ENCODE measurements around the gene MINDY1. TPM values are rescaled to one million over a fixed set of nuclear protein-coding genes. Genes with fewer than 3 reads are reported as not detected.

Gene MINDY1
- total RNA-seq, 2 donors from 2014 or later: 36.3 to 39.2 TPM

Small RNA genes lying within 50 kb of the gene (small RNA-seq; reads per million reads assigned to genes)
- not detected for gene RNU6-884P

Other genes with a start within 250 kb of the MINDY1 start
- gene CTSS, start 241.1 kb downstream of the MINDY1 start, total RNA-seq: 10 to 100 TPM in 1 of 2 donors, 1 to 10 TPM in 1; 3.6 to 30.6 TPM
- gene CTSK, start 198.6 kb downstream of the MINDY1 start, total RNA-seq: 10 to 100 TPM; 11.9 to 18.4 TPM
- gene ARNT, start 130.3 kb downstream of the MINDY1 start, total RNA-seq: 10 to 100 TPM; 20.4 to 27.8 TPM
- gene CTXND2, start 119.8 kb downstream of the MINDY1 start, total RNA-seq: not detected
- 10 to 100 TPM; 26.5 to 45.2 TPM for gene SETDB1, start 80.5 kb downstream of the MINDY1 start, total RNA-seq
- 10 to 100 TPM; 70.9 to 84.8 TPM for gene CERS2, start 32.1 kb downstream of the MINDY1 start, total RNA-seq
- gene ANXA9, start 24.6 kb downstream of the MINDY1 start, total RNA-seq: 10 to 100 TPM; 17.4 to 33.3 TPM
- gene PRUNE1, start 1.5 kb upstream of the MINDY1 start, total RNA-seq: 10 to 100 TPM; 15.8 to 19.4 TPM
- under 1 TPM in 1 of 2 donors, not detected in 1; 0.26 TPM for gene BNIPL, start 29.7 kb upstream of the MINDY1 start, total RNA-seq
- gene C1orf56, start 40.8 kb upstream of the MINDY1 start, total RNA-seq: 1 to 10 TPM; 5.7 to 6.9 TPM
- gene CDC42SE1, start 52.7 kb upstream of the MINDY1 start, total RNA-seq: 10 to 100 TPM; 40.2 to 43.8 TPM
- 1 to 10 TPM in 1 of 2 donors, under 1 TPM in 1; 0.26 to 1.6 TPM for gene MLLT11, start 53.5 kb upstream of the MINDY1 start, total RNA-seq
- 1 to 10 TPM; 4.3 to 9.1 TPM for gene GABPB2, start 63.9 kb upstream of the MINDY1 start, total RNA-seq
- 1 to 10 TPM; 3.6 to 5.3 TPM for gene SEMA6C, start 139.7 kb upstream of the MINDY1 start, total RNA-seq
- 1 to 10 TPM in 1 of 2 donors, under 1 TPM in 1; 0.99 to 1.6 TPM for gene TNFAIP8L2, start 149.7 kb upstream of the MINDY1 start, total RNA-seq
- 1 to 10 TPM; 6.7 to 9.6 TPM for gene LYSMD1, start 159.0 kb upstream of the MINDY1 start, total RNA-seq
- gene SCNM1, start 159.2 kb upstream of the MINDY1 start, total RNA-seq: 10 to 100 TPM; 16.2 to 28.0 TPM
- 1 to 10 TPM in 1 of 2 donors, not detected in 1; 3.0 TPM for gene TMOD4, start 169.1 kb upstream of the MINDY1 start, total RNA-seq
- 10 to 100 TPM in 1 of 2 donors, 1 to 10 TPM in 1; 6.9 to 19.2 TPM for gene VPS72, start 183.3 kb upstream of the MINDY1 start, total RNA-seq
- 10 to 100 TPM; 19.5 to 51.4 TPM for gene PIP5K1A, start 191.7 kb upstream of the MINDY1 start, total RNA-seq
- 10 to 100 TPM; 70.2 to 73.4 TPM for gene PSMD4, start 247.8 kb upstream of the MINDY1 start, total RNA-seq

Measured in body of pancreas (tissue), 2 donors.